GM23338 (cell line): ENCODE data around the gene VSIG10L. TPM values are rescaled to one million over a fixed set of nuclear protein-coding genes. Genes with fewer than 3 reads are reported as not detected.

ENCODE experiments used
- ATAC-seq: fragments of 200-7000 bp; cut with Tn5 transposase; 3 replicates; pipeline ENCODE4 v1.9.1; 2020
- DNase-seq: peaks from one replicate; pipeline ENCODE4 v3.0.0-alpha.2; 2015; ENCODE audit warnings: low spot score
- H2AFZ ChIP-seq: fragments of 200-600 bp; sonication (generic); 2 replicates; pipeline ENCODE4 v1.8.0; 2016; ENCODE audit warnings: antibody characterized with exemption, mild to moderate bottlenecking, moderate library complexity
- H3F3A ChIP-seq: fragments of 200-600 bp; sonication (generic); replicated peaks from 2 replicates; pipeline ENCODE4 v1.8.0; 2017; ENCODE audit warnings: antibody characterized with exemption, mixed run types, low read depth
- H3K27ac ChIP-seq: fragments of 200-600 bp; sonication (generic); 2 replicates; pipeline ENCODE4 v1.6.1; 2016; ENCODE audit warnings: low read depth
- H3K27me3 ChIP-seq: fragments of 200-600 bp; sonication (generic); 2 replicates; pipeline ENCODE4 v1.8.0; 2016; ENCODE audit warnings: mild to moderate bottlenecking, mixed run types, moderate library complexity; ENCODE audit not compliant: insufficient read depth
- H3K36me3 ChIP-seq: fragments of 200-600 bp; sonication (generic); 2 replicates; pipeline ENCODE4 v1.8.0; 2016; ENCODE audit warnings: mild to moderate bottlenecking; ENCODE audit not compliant: insufficient read depth
- H3K4me1 ChIP-seq: fragments of 200-600 bp; sonication (generic); 2 replicates; pipeline ENCODE4 v1.8.0; 2016; ENCODE audit warnings: mild to moderate bottlenecking, moderate library complexity; ENCODE audit not compliant: insufficient read depth
- H3K4me2 ChIP-seq: fragments of 200-600 bp; sonication (generic); 2 replicates; pipeline ENCODE4 v1.7.1; 2017; ENCODE audit warnings: mixed run types
- H3K4me3 ChIP-seq: fragments of 200-600 bp; sonication (generic); 2 replicates; pipeline ENCODE4 v1.6.1; 2016; ENCODE audit warnings: mixed run types
- H3K79me2 ChIP-seq: fragments of 200-600 bp; sonication (generic); replicated peaks from 2 replicates; pipeline ENCODE4 v1.8.0; 2017; ENCODE audit warnings: mild to moderate bottlenecking; ENCODE audit not compliant: insufficient read depth
- H3K9me2 ChIP-seq: fragments of 200-600 bp; sonication (generic); 2 replicates; pipeline ENCODE4 v1.8.0; 2017; ENCODE audit not compliant: insufficient read depth
- H4K20me1 ChIP-seq: fragments of 200-600 bp; sonication (generic); replicated peaks from 2 replicates; pipeline ENCODE4 v1.8.0; 2017; ENCODE audit warnings: mild to moderate bottlenecking; ENCODE audit not compliant: insufficient read depth
- H3K27ac Mint-ChIP-seq: 2 replicates; pipeline ENCODE4 v1.8.0; 2020; ENCODE audit warnings: inconsistent platforms, mild to moderate bottlenecking, moderate library complexity, mixed read lengths
- H3K27me3 Mint-ChIP-seq: 3 replicates; pipeline ENCODE4 v1.8.0; 2022; ENCODE audit warnings: low read depth, mild to moderate bottlenecking, moderate library complexity, mixed read lengths, inconsistent platforms; ENCODE audit not compliant: insufficient read depth, poor library complexity
- H3K36me3 Mint-ChIP-seq: 3 replicates; pipeline ENCODE4 v1.8.0; 2021; ENCODE audit warnings: low read depth, mild to moderate bottlenecking, inconsistent platforms, moderate library complexity, mixed read lengths
- H3K4me1 Mint-ChIP-seq: 3 replicates; pipeline ENCODE4 v1.8.0; 2020; ENCODE audit warnings: mild to moderate bottlenecking, inconsistent platforms, mixed read lengths
- H3K4me3 Mint-ChIP-seq: 3 replicates; pipeline ENCODE4 v1.8.0; 2021; ENCODE audit warnings: moderate library complexity, mild to moderate bottlenecking, inconsistent platforms, mixed read lengths
- H3K9me3 Mint-ChIP-seq: 3 replicates; pipeline ENCODE4 v1.8.0; 2020; ENCODE audit warnings: moderate library complexity, mild to moderate bottlenecking, inconsistent platforms, mixed read lengths
- CREB1 ChIP-seq: fragments of 250-450 bp; sonication (Bioruptor Pico); IDR thresholded peaks from 2 replicates; pipeline ENCODE4 v1.5.0; 2020; ENCODE audit warnings: low read depth, mild to moderate bottlenecking, moderate library complexity
- EZH2 ChIP-seq: fragments of 200-600 bp; sonication (generic); IDR thresholded peaks from one replicate; pipeline ENCODE4 v1.8.0; 2017; ENCODE audit warnings: antibody characterized with exemption, mild to moderate bottlenecking, low read depth; ENCODE audit not compliant: unreplicated experiment
- EZH2phosphoT487 ChIP-seq: fragments of 200-600 bp; sonication (generic); IDR thresholded peaks from one replicate; pipeline ENCODE4 v1.8.1; 2018; ENCODE audit warnings: antibody characterized with exemption; ENCODE audit not compliant: unreplicated experiment
- NANOG ChIP-seq: IDR thresholded peaks from 2 replicates; pipeline ENCODE4 v1.6.1; 2016; ENCODE audit warnings: antibody characterized with exemption, borderline replicate concordance
- POLR2AphosphoS5 ChIP-seq: IDR thresholded peaks from 2 replicates; pipeline ENCODE4 v1.6.1; 2016; ENCODE audit warnings: antibody characterized with exemption, low read depth
- REST ChIP-seq: IDR thresholded peaks from one replicate; pipeline ENCODE4 v1.6.1; 2018; ENCODE audit warnings: antibody characterized with exemption; ENCODE audit not compliant: unreplicated experiment
- STAT1 ChIP-seq: IDR thresholded peaks from one replicate; pipeline ENCODE4 v1.6.1; 2016; ENCODE audit warnings: antibody characterized with exemption; ENCODE audit not compliant: unreplicated experiment
- ZNF462 ChIP-seq: fragments of 250-450 bp; sonication (Bioruptor Pico); IDR thresholded peaks from 2 replicates; pipeline ENCODE4 v1.5.0; 2020; ENCODE audit warnings: mild to moderate bottlenecking, moderate library complexity
- long read RNA-seq: library from polyadenylated mRNA; unstranded; transcript quantifications from one replicate; pipeline ENCODE4 v2.0.0, GENCODE V29; 2020; ENCODE audit not compliant: unreplicated experiment
- polyA plus RNA-seq: library from polyadenylated mRNA; unstranded; fragments of >200 nt; fragmentation: Nextera tagmentation; extraction: Ambion mirVana; gene quantifications from 2 replicates; pipeline ENCODE4 v1.2.1, GENCODE V29; 2016
- total RNA-seq: library from RNA; depleted of rRNA; stranded (reverse); fragments of >200 nt; shearing (Covaris generic); gene quantifications from 2 replicates; pipeline ENCODE4 v1.2.3, GENCODE V29; 2014; rRNA removed

The VSIG10L gene
- total RNA-seq (8.5 and 10.4 TPM in 2 replicates), polyA plus RNA-seq (9.6 and 9.8 TPM in 2 replicates)
- long read RNA-seq, partial matches to known transcripts = 3 of 4 reads
- long read RNA-seq, other reads (novel, unspliced or antisense) = 1 of 4 reads

DNA sequence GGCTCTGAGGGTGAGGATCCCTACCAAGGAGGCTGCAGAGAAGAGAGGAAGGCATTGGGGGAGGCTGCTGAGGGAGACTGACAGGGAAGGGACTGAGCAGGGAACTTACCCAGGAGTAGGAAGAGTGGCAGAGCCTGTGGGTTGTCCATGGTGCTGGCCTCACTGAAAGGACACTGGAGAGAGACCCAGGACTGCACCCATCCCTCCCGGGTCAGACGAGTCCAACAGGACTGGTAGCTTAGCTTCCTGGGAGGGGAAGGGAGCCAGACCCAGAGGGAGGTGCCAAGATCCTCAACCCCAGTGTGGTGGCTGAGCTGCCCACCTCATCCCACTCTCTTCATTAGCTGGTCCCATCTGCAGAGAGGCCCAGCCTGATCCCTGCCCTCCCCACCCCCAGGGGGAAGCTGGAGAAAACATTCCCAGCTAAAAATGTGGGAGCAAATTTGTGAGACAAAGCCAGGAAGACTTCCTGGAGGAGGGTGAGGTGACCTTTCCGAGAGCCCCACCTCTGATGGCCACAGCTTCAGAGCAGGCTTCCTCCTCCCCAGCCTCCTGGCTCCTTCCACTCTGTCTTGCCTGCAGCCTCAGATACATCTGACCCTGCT is at the start of gene VSIG10L:
Gene VSIG10L (minus strand): TSS at position 164 of the 605 bp plus-strand sequence. CDS start 15 bp downstream, at position 149.
- no peak within 1 kb of the TSS for H3K27ac ChIP-seq
- H3K9me2 ChIP-seq = no peaks in the 10 kb centered on the region
- no peak within 1 kb of the TSS for H2AFZ ChIP-seq
- peak within 1 kb of the TSS; percentile 62; the same call in 1 of the 2 replicates for H3K4me3 ChIP-seq
- H3K79me2 ChIP-seq = no peaks in the 10 kb centered on the region
- no peak for DNase-seq
- H3K27me3 ChIP-seq = peaks cover 16% of the 10 kb centered on the region
- Mint-ChIP-seq H3K4me3 (peak within 1 kb of the TSS; percentile 65), H3K27ac (no peak within 1 kb of the TSS), H3K4me1 (peaks cover 28% of the 10 kb centered on the region), H3K27me3 (peaks cover 22% of the 10 kb centered on the region), H3K36me3 (peaks cover 7% of the 10 kb centered on the region; the same call in 2 of the 3 replicates), H3K9me3 (no peaks in the 10 kb centered on the region)
- TF ChIP-seq POLR2AphosphoS5 (no peak), REST (no peak), STAT1 (no peak), EZH2 (no peak), NANOG (no peak), CREB1 (no peak), EZH2phosphoT487 (no peak)
- no peak for ATAC-seq
- H4K20me1 ChIP-seq = no peaks in the 10 kb centered on the region
- H3F3A ChIP-seq = no peaks in the 10 kb centered on the region
- H3K4me1 ChIP-seq = peaks cover 24% of the 10 kb centered on the region
- no peaks in the 10 kb centered on the region for H3K36me3 ChIP-seq
- H3K4me2 ChIP-seq = peak within 1 kb of the TSS; percentile 88

DNA sequence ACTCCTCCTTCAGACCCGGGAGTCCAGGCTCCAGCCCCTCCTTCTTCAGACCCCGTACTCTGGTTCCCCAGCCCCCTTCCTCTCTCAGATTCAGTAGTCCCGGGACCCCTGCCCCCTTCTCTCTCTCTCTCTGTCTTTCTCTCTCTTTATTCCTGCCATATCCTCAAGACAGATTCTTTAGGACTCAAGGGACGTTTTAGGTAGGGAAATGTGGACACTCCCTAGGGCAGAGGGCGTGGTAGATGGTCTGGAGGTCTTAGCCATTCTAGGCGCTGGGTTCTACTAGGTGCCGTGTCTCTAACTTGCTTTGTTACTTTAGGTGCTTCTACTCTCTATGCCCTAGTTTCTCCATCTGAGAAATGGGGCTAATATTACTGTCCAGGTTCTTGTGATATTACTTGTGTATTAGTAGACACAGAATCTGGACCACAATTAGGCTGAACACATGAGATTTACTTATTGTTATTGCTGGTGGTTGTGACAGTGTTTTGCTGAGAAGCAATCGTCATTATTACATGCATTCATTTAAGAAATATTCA is 49.2 kb upstream of the VSIG10L start:
- H3F3A ChIP-seq = 0 out of 2 replicates have a peak, but pooled peaks cover 3% of the 10 kb centered on the region
- ATAC-seq (no peak), DNase-seq (no peak)
- Mint-ChIP-seq H3K27ac (0 out of 2 replicates have a peak overlapping the region, but pooled peaks have one; percentile 56), H3K9me3 (no peaks in the 10 kb centered on the region; the same call in 1 of the 3 replicates), H3K36me3 (peaks cover 2% of the 10 kb centered on the region; the same call in 2 of the 3 replicates), H3K27me3 (peaks cover 20% of the 10 kb centered on the region), H3K4me3 (no peak overlapping the region; the same call in 2 of the 3 replicates), H3K4me1 (peaks cover 22% of the 10 kb centered on the region)
- H3K79me2 ChIP-seq = peaks cover 9% of the 10 kb centered on the region; the same call in 1 of the 2 replicates
- no peaks in the 10 kb centered on the region for H4K20me1 ChIP-seq
- no peaks in the 10 kb centered on the region for H3K27me3 ChIP-seq
- H3K4me3 ChIP-seq = peak overlapping the region; percentile 22
- H2AFZ ChIP-seq = 0 out of 2 replicates have a peak overlapping the region, but pooled peaks have one; percentile 66
- H3K36me3 ChIP-seq = no peaks in the 10 kb centered on the region
- peak overlapping the region; percentile 64 for H3K4me2 ChIP-seq
- no peaks in the 10 kb centered on the region for H3K9me2 ChIP-seq
- H3K4me1 ChIP-seq = 0 out of 2 replicates have a peak, but pooled peaks cover 8% of the 10 kb centered on the region
- H3K27ac ChIP-seq = no peak overlapping the region; the same call in 1 of the 2 replicates
- TF ChIP-seq POLR2AphosphoS5 (no peak), NANOG (no peak), ZNF462 (no peak)
